Activated naive CD8-positive, alpha-beta T cell treated with anti-CD3 and anti-CD28 coated beads, Interleukin-2, amount 50 U/mL, for 24 hours (primary cell): ENCODE measurements around the gene NUP153.
"Not testable (repeated sequence)": the region's sequence is repeated elsewhere in the genome, so short reads cannot be mapped to it uniquely, and the experiment has no call there.

Experiments
- ATAC-seq: fragments of 150-1000 bp; cut with Tn5 transposase; one replicate; pipeline ENCODE4 v1.10.0; 2021
- DNase-seq: peaks from one replicate; pipeline ENCODE4 v3.0.0; 2021
- H3K27ac Mint-ChIP-seq: one replicate; pipeline ENCODE4 v1.8.0; 2021; ENCODE audit warnings: mild to moderate bottlenecking, mixed read lengths
- H3K27me3 Mint-ChIP-seq: one replicate; pipeline ENCODE4 v1.8.0; 2021; ENCODE audit warnings: mixed read lengths
- H3K36me3 Mint-ChIP-seq: one replicate; pipeline ENCODE4 v1.8.0; 2021; ENCODE audit warnings: low read depth, mixed read lengths
- H3K4me1 Mint-ChIP-seq: one replicate; pipeline ENCODE4 v1.8.0; 2021; ENCODE audit warnings: mixed read lengths
- H3K4me3 Mint-ChIP-seq: one replicate; pipeline ENCODE4 v1.8.0; 2021; ENCODE audit warnings: mild to moderate bottlenecking, moderate library complexity, mixed read lengths
- H3K9me3 Mint-ChIP-seq: one replicate; pipeline ENCODE4 v1.8.0; 2021; ENCODE audit warnings: mixed read lengths

NUP153 gene

DNA sequence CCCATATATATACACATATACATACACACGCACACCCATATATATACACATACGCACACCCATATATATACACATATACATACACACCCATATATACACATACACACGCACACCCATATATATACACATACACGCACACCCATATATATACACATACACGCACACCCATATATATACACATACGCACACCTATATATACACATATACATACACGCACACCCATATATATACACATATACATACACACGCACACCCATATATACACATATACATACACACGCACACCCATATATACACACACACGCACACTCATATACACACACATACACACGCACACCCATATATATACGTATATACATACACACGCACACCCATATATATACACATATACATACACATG is 120.1 kb downstream of the NUP153 start:
- not testable (repeated sequence) for H3K27me3 Mint-ChIP-seq, H3K36me3 Mint-ChIP-seq, ATAC-seq, H3K27ac Mint-ChIP-seq, DNase-seq, H3K9me3 Mint-ChIP-seq, H3K4me3 Mint-ChIP-seq
- peaks cover 20% of the 10 kb centered on the region for H3K4me1 Mint-ChIP-seq

DNA sequence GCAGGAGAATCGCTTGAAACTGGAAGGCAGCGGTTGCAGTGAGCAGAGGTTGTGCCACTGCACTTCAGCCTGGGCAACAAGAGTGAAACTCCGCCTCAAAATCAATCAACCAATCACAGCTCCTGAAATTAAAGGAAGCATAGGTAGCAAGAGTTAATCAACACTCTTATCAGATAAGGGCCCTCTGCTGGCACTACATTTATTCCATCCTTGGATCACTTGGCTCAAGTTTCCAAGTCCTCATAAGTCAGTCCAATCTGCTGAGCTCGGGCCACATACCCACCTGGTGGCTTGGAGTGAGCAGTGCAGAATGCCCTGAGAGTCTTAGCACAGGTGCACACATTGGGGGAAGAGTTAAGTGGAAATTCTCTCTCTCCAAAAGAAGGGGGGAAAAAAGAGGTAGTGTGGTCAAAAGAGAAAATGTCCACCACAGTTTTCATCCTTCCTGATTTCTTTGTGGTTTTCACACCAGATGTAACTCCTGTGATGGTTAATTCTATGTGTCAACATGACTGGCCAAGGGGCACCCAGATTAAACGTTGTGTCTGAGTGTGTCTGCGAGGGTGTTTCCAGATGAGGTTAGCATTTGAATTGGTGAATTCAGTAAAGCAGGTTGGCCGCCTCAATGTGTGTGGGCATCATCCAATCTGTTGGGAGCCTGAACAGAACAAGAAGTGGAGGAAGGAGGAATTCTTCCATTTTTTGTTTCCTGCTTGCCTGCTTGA is 120.8 kb downstream of the NUP153 start:
- Mint-ChIP-seq H3K27ac (no peak overlapping the region), H3K4me1 (peaks cover 17% of the 10 kb centered on the region), H3K27me3 (peaks cover 7% of the 10 kb centered on the region), H3K9me3 (no peaks in the 10 kb centered on the region), H3K36me3 (no peaks in the 10 kb centered on the region), H3K4me3 (no peak overlapping the region)
- no peak for ATAC-seq
- DNase-seq: no peak

DNA sequence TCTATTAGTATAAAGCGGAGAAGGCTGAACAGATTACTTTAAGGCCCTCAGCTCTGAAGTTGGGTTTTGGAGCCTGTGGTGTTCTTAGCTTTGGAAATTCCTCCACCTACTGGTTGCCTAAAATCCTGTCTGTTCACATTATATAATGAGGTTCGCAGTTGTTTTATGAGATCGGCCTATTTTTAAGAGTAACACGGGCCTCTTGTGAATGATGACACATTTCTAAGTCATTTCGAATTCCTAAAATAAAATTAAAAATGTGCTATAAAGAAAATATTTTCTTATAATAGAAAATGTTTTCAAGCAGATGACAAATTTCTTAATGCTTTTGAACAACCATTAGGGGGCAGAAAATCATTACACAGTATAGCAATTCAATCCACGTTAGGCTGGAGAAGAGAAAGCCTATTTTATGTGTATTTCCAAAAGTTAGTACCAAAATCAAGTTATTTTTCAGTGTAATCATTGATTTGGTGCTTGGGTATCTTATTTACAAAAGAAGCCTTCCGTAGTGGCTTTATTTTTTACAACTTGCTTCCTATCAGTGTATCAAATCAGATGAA is 122.4 kb downstream of the NUP153 start:
- no peak for DNase-seq
- Mint-ChIP-seq H3K36me3 (no peaks in the 10 kb centered on the region), H3K4me1 (peaks cover 9% of the 10 kb centered on the region), H3K27me3 (peaks cover 10% of the 10 kb centered on the region), H3K9me3 (no peaks in the 10 kb centered on the region), H3K4me3 (no peak overlapping the region), H3K27ac (no peak overlapping the region)
- peak; percentile 60 for ATAC-seq

DNA sequence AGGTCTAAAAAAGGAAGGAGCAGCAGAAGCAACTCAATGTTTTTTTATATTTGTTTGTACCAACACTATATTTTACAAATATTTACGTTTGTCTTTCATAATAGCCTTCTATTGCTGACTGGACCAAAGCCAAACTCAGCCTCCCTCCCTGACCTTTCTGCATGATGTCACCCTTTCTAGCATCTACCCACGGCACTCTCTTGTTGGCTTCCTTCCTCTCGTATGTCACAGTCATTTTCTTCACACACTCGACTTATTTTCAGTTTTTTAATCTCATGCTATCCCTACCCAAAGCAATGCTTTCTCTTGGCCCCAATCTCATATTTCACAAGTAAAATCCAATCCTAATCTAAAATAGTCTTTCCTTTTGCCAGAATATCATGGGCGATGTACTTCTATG is 122.9 kb downstream of the NUP153 start:
- no peaks in the 10 kb centered on the region for H3K9me3 Mint-ChIP-seq
- no peak for ATAC-seq
- peaks cover 4% of the 10 kb centered on the region for H3K4me1 Mint-ChIP-seq
- no peak for DNase-seq
- H3K36me3 Mint-ChIP-seq: no peaks in the 10 kb centered on the region
- no peak overlapping the region for H3K27ac Mint-ChIP-seq
- peaks cover 10% of the 10 kb centered on the region for H3K27me3 Mint-ChIP-seq
- H3K4me3 Mint-ChIP-seq: no peak overlapping the region

DNA sequence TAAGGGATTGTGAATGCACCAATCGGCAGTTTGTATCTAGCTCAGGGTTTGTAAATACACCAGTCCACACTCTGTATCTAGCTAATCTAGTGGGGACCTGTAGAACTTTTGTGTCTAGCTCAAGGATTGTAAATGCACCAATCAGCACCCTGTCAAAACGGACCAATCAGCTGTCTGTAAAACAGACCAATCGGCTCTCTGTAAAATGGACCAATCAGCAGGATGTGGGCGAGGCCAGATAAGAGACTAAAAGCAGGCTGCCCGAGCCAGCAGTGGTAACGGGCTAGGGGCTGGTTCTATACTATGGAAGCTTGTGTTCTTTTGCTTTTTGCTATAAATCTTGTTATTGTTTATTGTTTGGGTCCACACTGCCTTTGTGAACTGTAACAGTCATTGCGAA is 125.4 kb downstream of the NUP153 start:
- H3K27ac Mint-ChIP-seq, ATAC-seq, H3K27me3 Mint-ChIP-seq, H3K4me3 Mint-ChIP-seq, DNase-seq, H3K36me3 Mint-ChIP-seq, H3K4me1 Mint-ChIP-seq: not testable (repeated sequence)
- peaks cover 13% of the 10 kb centered on the region for H3K9me3 Mint-ChIP-seq

DNA sequence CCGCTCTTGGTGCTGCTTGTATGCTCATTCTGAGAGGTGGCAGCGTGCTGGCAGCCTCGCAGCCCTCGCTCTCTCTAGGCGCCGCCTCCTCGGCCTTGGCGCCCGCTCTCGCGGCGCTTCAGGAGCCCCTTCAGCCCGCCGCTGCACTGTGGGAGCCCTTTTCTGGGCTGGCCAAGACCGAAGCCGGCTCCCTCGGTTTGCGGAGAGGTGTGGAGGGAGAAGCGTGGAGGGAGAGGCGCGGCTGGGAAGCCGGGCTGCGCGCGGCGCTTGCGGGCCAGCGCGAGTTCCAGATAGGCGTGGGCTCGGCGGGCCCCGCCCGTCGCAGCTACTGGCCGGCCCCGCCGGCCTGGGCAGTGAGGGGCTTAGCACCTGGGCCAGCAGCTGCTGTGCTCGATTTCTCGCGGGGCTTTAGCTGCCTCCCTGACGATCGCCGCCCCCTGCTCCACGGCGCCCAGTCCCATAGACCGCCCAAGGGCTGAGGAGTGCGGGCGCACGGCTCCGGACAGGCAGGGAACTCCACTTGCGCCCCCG is 126.1 kb downstream of the NUP153 start:
- no peak overlapping the region for H3K27ac Mint-ChIP-seq
- peaks cover 3% of the 10 kb centered on the region for H3K4me1 Mint-ChIP-seq
- peak overlapping the region; percentile 57 for H3K4me3 Mint-ChIP-seq

DNA sequence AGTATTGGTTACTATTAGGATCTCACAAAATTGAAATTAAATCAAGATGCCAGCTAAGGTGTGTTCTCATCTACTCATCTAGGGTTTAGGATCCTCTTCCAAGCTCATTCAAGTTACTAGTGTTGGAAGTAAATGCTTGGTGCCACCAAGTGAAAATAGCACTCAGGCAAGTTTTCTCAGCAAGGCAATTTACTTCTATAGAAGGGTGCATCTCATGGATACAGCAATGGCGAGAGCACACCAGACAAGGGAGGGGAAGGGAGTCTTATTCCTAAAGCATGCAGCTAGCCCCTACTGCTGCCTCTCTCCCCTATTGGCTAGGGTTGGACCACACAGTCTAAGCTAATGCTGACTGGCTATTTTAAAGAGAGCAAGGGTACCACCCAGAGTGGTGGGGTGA is 129.7 kb downstream of the NUP153 start:
- DNase-seq: no peak
- no peak overlapping the region for H3K4me3 Mint-ChIP-seq
- H3K27me3 Mint-ChIP-seq: peaks cover 19% of the 10 kb centered on the region
- H3K36me3 Mint-ChIP-seq: no peaks in the 10 kb centered on the region
- no peak overlapping the region for H3K27ac Mint-ChIP-seq
- ATAC-seq: no peak
- H3K9me3 Mint-ChIP-seq: peaks cover 13% of the 10 kb centered on the region
- H3K4me1 Mint-ChIP-seq: no peaks in the 10 kb centered on the region

More for the DNA sequence above, 126.1 kb downstream of the NUP153 start:
- H3K27me3 Mint-ChIP-seq: peaks cover 10% of the 10 kb centered on the region
- DNase-seq (peak; percentile 24), ATAC-seq (peak; percentile 69)
- no peaks in the 10 kb centered on the region for H3K36me3 Mint-ChIP-seq
- H3K9me3 Mint-ChIP-seq: peaks cover 13% of the 10 kb centered on the region

DNA sequence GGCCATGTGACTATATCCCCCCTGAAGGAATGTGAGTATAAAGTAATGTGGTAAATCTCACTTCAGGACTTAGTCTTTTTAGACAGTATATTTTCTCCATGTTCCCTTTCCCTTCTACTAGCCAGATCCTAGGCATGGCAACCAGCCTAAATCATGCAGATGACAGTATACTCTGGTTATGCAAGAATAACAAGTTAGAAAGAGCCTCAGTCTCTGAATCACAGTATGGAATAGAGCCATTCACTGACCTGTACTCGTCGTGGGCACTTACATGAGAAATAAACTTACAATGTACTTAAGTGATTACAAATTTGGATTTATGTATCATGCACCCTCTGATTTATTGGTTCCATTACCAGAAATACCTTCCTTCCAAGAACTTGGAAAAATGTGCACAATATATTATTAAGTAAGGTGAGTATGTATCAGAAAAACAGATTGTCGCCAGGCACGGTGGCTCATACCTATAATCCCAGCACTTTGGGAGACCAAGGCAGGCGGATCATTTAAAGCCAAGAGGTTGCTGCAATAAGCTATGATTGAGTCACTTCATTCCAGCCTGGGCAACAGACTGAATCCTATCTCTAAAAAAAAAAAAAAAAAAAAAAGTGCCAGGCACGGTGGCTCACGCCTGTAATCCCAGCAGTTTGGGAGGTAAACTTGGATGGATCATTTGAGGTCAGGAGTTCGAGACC is 131.7 kb downstream of the NUP153 start:
- Mint-ChIP-seq H3K4me3 (no peak overlapping the region), H3K36me3 (no peaks in the 10 kb centered on the region), H3K27me3 (peaks cover 9% of the 10 kb centered on the region), H3K27ac (no peak overlapping the region), H3K4me1 (no peaks in the 10 kb centered on the region), H3K9me3 (peaks cover 13% of the 10 kb centered on the region)
- ATAC-seq (no peak), DNase-seq (no peak)

DNA sequence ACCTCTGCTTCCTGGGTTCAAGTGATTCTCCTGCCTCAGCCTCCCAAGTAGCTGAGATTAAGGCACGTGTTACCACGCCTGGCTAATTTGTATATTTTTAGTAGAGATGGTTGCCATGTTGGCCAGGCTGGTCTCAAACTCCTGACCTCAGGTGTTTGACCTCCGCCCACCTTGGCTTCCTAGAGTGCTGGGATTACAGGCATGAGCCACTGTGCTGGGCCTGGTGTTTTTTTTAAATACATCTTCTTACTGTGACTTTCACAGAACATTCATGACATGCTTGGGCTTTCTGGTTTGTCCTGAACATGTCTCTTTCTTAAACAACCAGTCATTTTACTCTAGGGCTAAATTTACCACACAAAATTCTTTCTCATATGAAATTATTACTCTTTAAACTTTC is 141.3 kb downstream of the NUP153 start:
- Mint-ChIP-seq H3K27me3 (peaks cover 15% of the 10 kb centered on the region), H3K4me1 (no peaks in the 10 kb centered on the region), H3K36me3 (peaks cover 8% of the 10 kb centered on the region), H3K9me3 (peaks cover 27% of the 10 kb centered on the region), H3K27ac (no peak overlapping the region), H3K4me3 (no peak overlapping the region)
- DNase-seq (no peak), ATAC-seq (no peak)
